ENCODE measurements around the gene GJC2. TPM values are rescaled to one million over a fixed set of nuclear protein-coding genes. Genes with fewer than 3 reads are reported as not detected.

GJC2 gene
- total RNA-seq, 1 donor from 2014 or later: 6.9 TPM

GRCh38 chr1:228104526-228105269 lies 45.0 kb upstream of the GJC2 start:
- Histone ChIP-seq H3K4me3 (no peak overlapping the region), H3K27me3 (no peaks in the 10 kb centered on the region), H3K27ac (no peak overlapping the region), H3K36me3 (peaks cover 35% of the 10 kb centered on the region), H3K4me1 (peaks cover 27% of the 10 kb centered on the region), H3K9me3 (no peaks in the 10 kb centered on the region)
- intact Hi-C loops (cut with DNase I): no loop called here
- ATAC-seq (no peak), DNase-seq (no peak)
- no peak for TF ChIP-seq CTCF (IDR thresholded peaks at IDR 0.05)

- peaks cover 33% of the 10 kb centered on the region for H3K4me1 ChIP-seq
- no peaks in the 10 kb centered on the region for H3K9me3 ChIP-seq
- peaks cover 29% of the 10 kb centered on the region for H3K36me3 ChIP-seq
- H3K27me3 ChIP-seq: no peaks in the 10 kb centered on the region
- H3K27ac ChIP-seq: no peak overlapping the region
- no peak for TF ChIP-seq CTCF (IDR thresholded peaks at IDR 0.05)
- intact Hi-C loops (cut with DNase I): no loop called here
- H3K4me3 ChIP-seq: no peak overlapping the region
- ATAC-seq: no peak
- no peak for DNase-seq
Measured at GRCh38 chr1:228105270-228105995, 44.3 kb upstream of the GJC2 start.

- H3K9me3 ChIP-seq: no peaks in the 10 kb centered on the region
- H3K36me3 ChIP-seq: peaks cover 21% of the 10 kb centered on the region
- TF ChIP-seq CTCF (IDR thresholded peaks at IDR 0.05): no peak
- no peak overlapping the region for H3K27ac ChIP-seq
- peaks cover 38% of the 10 kb centered on the region for H3K4me1 ChIP-seq
- intact Hi-C loops (cut with DNase I): no loop called here
- DNase-seq: no peak
- H3K4me3 ChIP-seq: no peak overlapping the region
- no peak for ATAC-seq
- no peaks in the 10 kb centered on the region for H3K27me3 ChIP-seq
Measured at GRCh38 chr1:228105996-228106799, 43.5 kb upstream of the GJC2 start.

- Histone ChIP-seq H3K9me3 (no peaks in the 10 kb centered on the region), H3K27me3 (no peaks in the 10 kb centered on the region), H3K27ac (no peak overlapping the region), H3K36me3 (peaks cover 21% of the 10 kb centered on the region), H3K4me3 (no peak overlapping the region), H3K4me1 (peaks cover 34% of the 10 kb centered on the region)
- intact Hi-C loops (cut with DNase I): no loop called here
- no peak for ATAC-seq
- no peak for TF ChIP-seq CTCF (IDR thresholded peaks at IDR 0.05)
- DNase-seq: no peak
Measured at GRCh38 chr1:228106800-228107054, 43.0 kb upstream of the GJC2 start.

GRCh38 chr1:228107636-228108035 lies 42.1 kb upstream of the GJC2 start:
- Histone ChIP-seq H3K9me3 (no peaks in the 10 kb centered on the region), H3K27ac (no peak overlapping the region), H3K4me3 (no peak overlapping the region), H3K36me3 (peaks cover 21% of the 10 kb centered on the region), H3K4me1 (peaks cover 30% of the 10 kb centered on the region), H3K27me3 (no peaks in the 10 kb centered on the region)
- intact Hi-C loops (cut with DNase I): no loop called here
- TF ChIP-seq CTCF (IDR thresholded peaks at IDR 0.05): no peak
- no peak for ATAC-seq
- no peak for DNase-seq

Measured in upper lobe of right lung (tissue), 1 donor.